Measurements from ENCODE around the gene MUC2. TPM values are rescaled to one million over a fixed set of nuclear protein-coding genes. Genes with fewer than 3 reads are reported as not detected.

Gene MUC2
- total RNA-seq, 2 donors from 2014 or later: not detected

- no peaks in the 10 kb centered on the region for H3K36me3 ChIP-seq
- TF ChIP-seq CTCF (IDR thresholded peaks at IDR 0.05): no peak
- H3K4me3 ChIP-seq: no peak overlapping the region
- no peak for DNase-seq (ENCODE audit: low spot score)
- H3K9me3 ChIP-seq: no peaks in the 10 kb centered on the region
- no peak overlapping the region for H3K27ac ChIP-seq
- H3K4me1 ChIP-seq: peaks cover 0 to 10% of the 10 kb centered on the region in 2 donors
- H3K27me3 ChIP-seq: no peaks in the 10 kb centered on the region
These were observed 26.2 kb upstream of the MUC2 start for GRCh38 chr11:1048375-1049070.

- Histone ChIP-seq H3K36me3 (no peaks in the 10 kb centered on the region), H3K4me1 (peaks cover 0 to 15% of the 10 kb centered on the region in 2 donors), H3K27me3 (no peaks in the 10 kb centered on the region), H3K9me3 (no peaks in the 10 kb centered on the region), H3K27ac (no peak overlapping the region), H3K4me3 (no peak overlapping the region)
- TF ChIP-seq CTCF (IDR thresholded peaks at IDR 0.05): no peak
- DNase-seq (ENCODE audit: low spot score): no peak
These were observed 25.6 kb upstream of the MUC2 start for GRCh38 chr11:1049071-1049405.

GRCh38 chr11:1049431-1049891 lies 25.2 kb upstream of the MUC2 start:
- DNase-seq (ENCODE audit: low spot score): no peak
- H3K36me3 ChIP-seq: no peaks in the 10 kb centered on the region
- peaks cover 0 to 19% of the 10 kb centered on the region in 2 donors for H3K4me1 ChIP-seq
- no peak overlapping the region for H3K4me3 ChIP-seq
- H3K9me3 ChIP-seq: no peaks in the 10 kb centered on the region
- no peaks in the 10 kb centered on the region for H3K27me3 ChIP-seq
- TF ChIP-seq CTCF (IDR thresholded peaks at IDR 0.05): no peak
- H3K27ac ChIP-seq: no peak overlapping the region

GRCh38 chr11:1049911-1050580 lies 24.6 kb upstream of the MUC2 start:
- Histone ChIP-seq H3K27me3 (no peaks in the 10 kb centered on the region), H3K27ac (no peak overlapping the region), H3K4me1 (peaks cover 0 to 22% of the 10 kb centered on the region in 2 donors), H3K9me3 (no peaks in the 10 kb centered on the region), H3K36me3 (no peaks in the 10 kb centered on the region), H3K4me3 (no peak overlapping the region)
- no peak for DNase-seq (ENCODE audit: low spot score)
- TF ChIP-seq CTCF (IDR thresholded peaks at IDR 0.05): no peak

- Histone ChIP-seq H3K9me3 (no peaks in the 10 kb centered on the region), H3K4me1 (peaks cover 0 to 22% of the 10 kb centered on the region in 2 donors), H3K27me3 (no peaks in the 10 kb centered on the region), H3K36me3 (no peaks in the 10 kb centered on the region), H3K27ac (no peak overlapping the region), H3K4me3 (no peak overlapping the region)
- no peak for DNase-seq (ENCODE audit: low spot score)
- peak; percentile 70 to 90 for TF ChIP-seq CTCF (IDR thresholded peaks at IDR 0.05)
These were observed 23.9 kb upstream of the MUC2 start for GRCh38 chr11:1050581-1051355.
